Ishikawa (cell line): Measurements from ENCODE around the gene MAGI1.

Source experiments
- CEBPB ChIP-seq: IDR thresholded peaks from 2 replicates; pipeline ENCODE4 v1.6.1; 2012
- CREB1 ChIP-seq: IDR thresholded peaks from 2 replicates; pipeline ENCODE4 v1.6.1; 2012; ENCODE audit warnings: low read depth
- EGR1 ChIP-seq: IDR thresholded peaks from 2 replicates; pipeline ENCODE4 v1.6.1; 2012
- EP300 ChIP-seq: IDR thresholded peaks from 2 replicates; pipeline ENCODE4 v1.6.1; 2012; ENCODE audit warnings: borderline replicate concordance
- FOXM1 ChIP-seq: IDR thresholded peaks from 2 replicates; pipeline ENCODE4 v1.6.1; 2012; ENCODE audit warnings: low read depth, borderline replicate concordance
- MAX ChIP-seq: IDR thresholded peaks from 2 replicates; pipeline ENCODE4 v1.6.1; 2012
- NFIC ChIP-seq: IDR thresholded peaks from 2 replicates; pipeline ENCODE4 v1.6.1; 2012
- RAD21 ChIP-seq: IDR thresholded peaks from 2 replicates; pipeline ENCODE4 v1.6.1; 2012; ENCODE audit warnings: low read depth
- REST ChIP-seq: IDR thresholded peaks from 2 replicates; pipeline ENCODE4 v1.6.1; 2012; ENCODE audit warnings: low read depth, mild to moderate bottlenecking
- TAF1 ChIP-seq: IDR thresholded peaks from 2 replicates; pipeline ENCODE4 v1.6.1; 2012; ENCODE audit warnings: low read depth, mild to moderate bottlenecking
- TCF12 ChIP-seq: IDR thresholded peaks from 2 replicates; pipeline ENCODE4 v1.6.1; 2012; ENCODE audit warnings: low read depth
- TEAD4 ChIP-seq: IDR thresholded peaks from 2 replicates; pipeline ENCODE4 v1.6.1; 2012
- USF1 ChIP-seq: IDR thresholded peaks from 2 replicates; pipeline ENCODE4 v1.6.1; 2012
- YY1 ChIP-seq: IDR thresholded peaks from 2 replicates; pipeline ENCODE4 v1.6.1; 2012; ENCODE audit warnings: low read depth
- ZBTB7A ChIP-seq: IDR thresholded peaks from 2 replicates; pipeline ENCODE4 v1.6.1; 2012; ENCODE audit warnings: low read depth

Gene MAGI1

GRCh38 chr3:65858749-65859148 lies 180.0 kb downstream of the MAGI1 start:
- TF ChIP-seq CEBPB (no peak), FOXM1 (no peak), MAX (no peak), YY1 (no peak), RAD21 (no peak), TAF1 (no peak), TCF12 (no peak), EP300 (no peak), EGR1 (no peak), ZBTB7A (no peak), TEAD4 (no peak), REST (no peak), CREB1 (no peak), NFIC (no peak)

- TF ChIP-seq EP300 (no peak), FOXM1 (no peak), ZBTB7A (no peak), TCF12 (no peak), CREB1 (no peak), RAD21 (no peak), MAX (no peak), YY1 (no peak), REST (no peak), USF1 (no peak), CEBPB (no peak), TEAD4 (no peak), NFIC (no peak), EGR1 (no peak), TAF1 (no peak)
Measured at GRCh38 chr3:65857327-65857726, 181.4 kb downstream of the MAGI1 start.

GRCh38 chr3:65856907-65857306 lies 181.8 kb downstream of the MAGI1 start:
- TF ChIP-seq YY1 (no peak), ZBTB7A (no peak), REST (no peak), TEAD4 (no peak), TCF12 (no peak), CEBPB (no peak), EP300 (no peak), CREB1 (no peak), MAX (no peak), RAD21 (no peak), TAF1 (no peak), FOXM1 (no peak), NFIC (no peak), USF1 (no peak), EGR1 (no peak)

GRCh38 chr3:65855370-65856100 lies 183.2 kb downstream of the MAGI1 start:
- TF ChIP-seq CEBPB (peak; percentile 76), YY1 (no peak)
